SH-SY5Y (cell line): ENCODE results near the gene CEP70.

Experiments
- GATA2 ChIP-seq: IDR thresholded peaks from 2 replicates; pipeline ENCODE4 v1.6.1; 2011; ENCODE audit warnings: mild to moderate bottlenecking, low read depth, low read length
- GATA3 ChIP-seq: IDR thresholded peaks from 2 replicates; pipeline ENCODE4 v1.6.1; 2011; ENCODE audit warnings: low read depth, mild to moderate bottlenecking, low read length, moderate library complexity

DNA sequence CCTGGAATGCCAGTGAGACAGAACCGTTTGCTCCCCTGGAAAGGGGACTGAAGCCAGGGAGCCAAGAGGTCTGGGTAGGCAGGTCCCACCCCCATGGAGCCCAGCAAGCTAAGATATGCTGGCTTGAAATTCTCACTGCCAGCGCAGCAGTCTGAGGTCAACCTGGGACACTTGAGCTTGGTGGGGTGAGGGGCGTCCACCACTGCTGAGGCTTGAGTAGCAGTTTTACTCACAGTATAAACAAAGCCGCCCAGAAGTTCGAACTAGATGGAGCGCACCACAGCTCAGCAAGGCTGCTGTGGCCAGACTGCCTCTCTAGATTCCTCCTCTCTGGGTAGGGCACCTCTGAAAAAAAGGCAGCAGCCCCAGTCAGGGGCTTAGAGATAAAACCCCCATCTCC is 33.6 kb downstream of the CEP70 start:
- no peak for TF ChIP-seq GATA2
- TF ChIP-seq GATA3, result no peak
